Skin of body (tissue), 2 donors: ENCODE measurements around the gene EGFL7. TPM values are rescaled to one million over a fixed set of nuclear protein-coding genes. Genes with fewer than 3 reads are reported as not detected.

Source experiments
- DNase-seq: peaks from one replicate; lab custom pipeline; 2025; lab: John Stamatoyannopoulos, UW
- total RNA-seq: library from RNA; depleted of rRNA; stranded (reverse); fragments of >200 nt; gene quantifications from one replicate; pipeline ENCODE4 v1.2.3, GENCODE V29; 2014

Gene EGFL7
- total RNA-seq, 1 donor from 2014 or later, result 29.0 TPM

GRCh38 chr9:136659861-136660784, 2.6 kb upstream of the EGFL7 start:
- no peak for DNase-seq

DNA sequence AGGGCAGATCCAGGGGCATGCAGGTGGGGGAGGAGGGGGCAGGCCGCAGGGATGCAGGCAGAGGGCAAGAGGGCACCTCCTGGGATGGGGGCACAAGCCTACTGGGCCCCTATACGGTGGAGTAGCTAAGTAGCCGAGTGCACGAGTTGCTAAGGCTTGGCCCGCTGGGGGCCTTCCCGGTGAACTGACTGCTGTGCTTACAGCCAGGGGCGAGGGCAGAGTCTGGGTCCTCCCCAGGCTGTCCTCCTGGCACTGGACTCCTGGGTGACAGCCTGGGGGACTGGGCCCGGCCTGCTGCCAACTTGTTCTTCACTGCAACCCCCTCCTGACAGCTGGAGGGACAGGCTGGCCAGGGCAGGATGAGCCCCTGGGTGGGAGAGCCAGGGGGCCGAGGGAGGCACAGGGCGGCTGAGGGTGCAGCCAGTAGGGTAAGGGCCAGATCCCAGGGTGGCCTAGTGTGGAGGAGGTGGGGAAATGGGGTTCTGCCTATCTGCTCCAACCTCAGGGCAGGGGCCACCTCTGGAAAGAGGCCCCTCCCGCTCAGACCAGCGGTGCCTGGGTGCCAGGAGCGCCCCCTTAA, 1.7 kb upstream of the EGFL7 start:
- DNase-seq, result no peak

- no peak for DNase-seq
Measured at GRCh38 chr9:136661641-136662325, 933 bp upstream of the EGFL7 start.

- no peak for DNase-seq
Measured at GRCh38 chr9:136662326-136662655, 425 bp upstream of the EGFL7 start.

GRCh38 chr9:136664000-136664915, 1.5 kb downstream of the EGFL7 start:
- DNase-seq, result no peak

GRCh38 chr9:136665111-136665703, 2.5 kb downstream of the EGFL7 start:
- DNase-seq, result no peak

- no peak for DNase-seq
Measured at GRCh38 chr9:136665704-136666371, 3.1 kb downstream of the EGFL7 start.

- DNase-seq, result no peak
Measured at GRCh38 chr9:136666372-136667213, 3.9 kb downstream of the EGFL7 start.

- no peak for DNase-seq
Measured at GRCh38 chr9:136667214-136667939, 4.7 kb downstream of the EGFL7 start.

DNA sequence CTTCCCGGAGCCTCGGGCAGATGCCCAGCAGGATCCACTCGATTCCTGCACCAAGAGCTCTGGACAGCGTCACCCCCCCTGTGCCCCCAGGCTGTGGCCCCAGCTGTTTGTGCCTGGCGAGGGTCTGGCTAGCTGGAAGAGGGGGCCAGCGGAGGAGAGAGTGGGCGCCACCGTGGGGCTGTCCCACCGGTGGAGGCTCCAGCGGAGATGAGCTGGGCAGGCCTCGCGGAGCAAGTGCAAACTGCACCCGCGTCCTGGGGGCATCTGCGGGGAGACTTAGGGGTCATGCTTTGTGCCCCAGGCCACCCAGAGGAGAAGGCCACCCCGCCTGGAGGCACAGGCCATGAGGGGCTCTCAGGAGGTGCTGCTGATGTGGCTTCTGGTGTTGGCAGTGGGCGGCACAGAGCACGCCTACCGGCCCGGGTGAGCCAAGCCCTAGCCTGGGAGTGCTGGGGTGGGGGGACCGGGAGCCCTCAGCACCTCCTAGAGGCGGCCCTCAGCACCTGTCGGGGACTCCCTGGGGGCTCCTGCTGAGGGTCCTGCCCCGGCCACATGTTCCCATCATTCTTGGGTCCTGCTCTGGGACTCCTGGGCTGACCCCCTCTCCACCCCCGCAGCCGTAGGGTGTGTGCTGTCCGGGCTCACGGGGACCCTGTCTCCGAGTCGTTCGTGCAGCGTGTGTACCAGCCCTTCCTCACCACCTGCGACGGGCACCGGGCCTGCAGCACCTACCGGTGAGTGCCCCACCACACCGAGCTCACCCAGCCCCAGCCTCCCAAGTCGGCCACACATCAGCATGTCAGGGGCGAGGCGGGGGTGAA, 5.4 kb downstream of the EGFL7 start:
- DNase-seq, result no peak

GRCh38 chr9:136668983-136669790, 6.5 kb downstream of the EGFL7 start:
- DNase-seq, result no peak

GRCh38 chr9:136669791-136670464, 7.2 kb downstream of the EGFL7 start:
- DNase-seq, result no peak

DNA sequence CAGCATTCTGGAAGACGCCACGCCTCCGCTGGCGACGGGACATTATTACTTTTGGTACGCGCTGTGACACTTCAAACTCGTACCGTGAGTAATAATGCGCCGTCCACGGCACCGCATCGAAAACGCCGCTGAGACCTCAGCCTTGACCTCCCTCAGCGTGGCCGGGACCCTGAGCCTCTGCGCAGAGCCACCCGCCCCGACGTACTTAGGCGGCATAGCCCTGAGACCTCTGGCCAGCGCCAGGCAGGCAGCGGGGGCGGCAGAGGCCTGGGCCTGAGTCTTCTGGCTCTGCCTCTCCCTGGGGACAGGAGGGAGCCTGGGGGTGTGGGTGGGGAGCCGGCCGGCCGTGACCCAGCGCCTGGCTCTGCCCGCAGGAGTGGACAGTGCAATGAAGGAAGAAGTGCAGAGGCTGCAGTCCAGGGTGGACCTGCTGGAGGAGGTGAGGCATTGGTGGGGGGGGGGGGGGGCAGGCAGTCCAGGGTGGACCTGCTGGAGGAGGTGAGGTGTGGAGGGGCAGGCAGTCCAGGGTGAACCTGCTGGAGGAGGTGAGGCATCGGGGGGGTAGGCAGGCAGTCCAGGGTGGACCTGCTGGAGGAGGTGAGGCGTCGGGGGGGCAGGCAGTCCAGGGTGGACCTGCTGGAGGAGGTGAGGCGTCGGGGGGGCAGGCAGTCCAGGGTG, 8.0 kb downstream of the EGFL7 start:
- DNase-seq, result no peak

DNA sequence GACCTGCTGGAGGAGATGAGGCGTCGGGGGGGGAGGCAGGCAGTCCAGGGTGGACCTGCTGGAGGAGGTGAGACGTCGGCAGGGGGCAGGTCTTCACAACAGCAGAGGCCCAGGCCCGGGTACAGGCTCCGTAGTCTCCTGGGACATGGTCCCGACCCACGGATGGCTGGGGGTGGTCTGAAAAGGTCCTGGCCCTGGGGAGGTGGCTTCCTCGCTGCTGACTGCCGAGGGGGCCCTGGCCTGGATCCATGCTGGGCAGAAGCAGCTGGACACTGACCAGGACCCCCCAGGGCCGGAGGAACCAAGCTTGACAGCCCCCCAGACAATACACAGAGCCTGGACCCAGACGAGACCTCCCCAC, 8.5 kb downstream of the EGFL7 start:
- DNase-seq, result no peak

- no peak for DNase-seq
Measured at GRCh38 chr9:136671646-136672430, 9.1 kb downstream of the EGFL7 start.
